HUES6 (cell line): Measurements from ENCODE around the gene MCMBP.
A peak's percentile ranks its signal among the peaks of the same experiment; 100 is the strongest.

Experiments used
- H3K27ac ChIP-seq: 2 replicates; pipeline ENCODE4 v1.7.0; 2013; ENCODE audit warnings: low read depth, mild to moderate bottlenecking, low read length, inconsistent platforms
- H3K27me3 ChIP-seq: 2 replicates; pipeline ENCODE4 v1.6.1; 2013; ENCODE audit warnings: low read length; ENCODE audit not compliant: control insufficient read depth, insufficient read depth
- H3K36me3 ChIP-seq: 2 replicates; pipeline ENCODE4 v1.6.1; 2013; ENCODE audit warnings: low read length; ENCODE audit not compliant: control insufficient read depth, insufficient read depth
- H3K4me1 ChIP-seq: 2 replicates; pipeline ENCODE4 v1.6.1; 2013; ENCODE audit warnings: low read length; ENCODE audit not compliant: control insufficient read depth, insufficient read depth
- H3K4me3 ChIP-seq: 2 replicates; pipeline ENCODE4 v1.5.1; 2013; ENCODE audit warnings: low read depth, low read length
- H3K9ac ChIP-seq: one replicate; pipeline ENCODE4 v1.6.1; 2013; ENCODE audit warnings: mild to moderate bottlenecking, low read length
- H3K9me3 ChIP-seq: 2 replicates; pipeline ENCODE4 v1.6.1; 2013; ENCODE audit warnings: low read depth, low read length; ENCODE audit not compliant: control insufficient read depth, insufficient read depth

The MCMBP gene

DNA sequence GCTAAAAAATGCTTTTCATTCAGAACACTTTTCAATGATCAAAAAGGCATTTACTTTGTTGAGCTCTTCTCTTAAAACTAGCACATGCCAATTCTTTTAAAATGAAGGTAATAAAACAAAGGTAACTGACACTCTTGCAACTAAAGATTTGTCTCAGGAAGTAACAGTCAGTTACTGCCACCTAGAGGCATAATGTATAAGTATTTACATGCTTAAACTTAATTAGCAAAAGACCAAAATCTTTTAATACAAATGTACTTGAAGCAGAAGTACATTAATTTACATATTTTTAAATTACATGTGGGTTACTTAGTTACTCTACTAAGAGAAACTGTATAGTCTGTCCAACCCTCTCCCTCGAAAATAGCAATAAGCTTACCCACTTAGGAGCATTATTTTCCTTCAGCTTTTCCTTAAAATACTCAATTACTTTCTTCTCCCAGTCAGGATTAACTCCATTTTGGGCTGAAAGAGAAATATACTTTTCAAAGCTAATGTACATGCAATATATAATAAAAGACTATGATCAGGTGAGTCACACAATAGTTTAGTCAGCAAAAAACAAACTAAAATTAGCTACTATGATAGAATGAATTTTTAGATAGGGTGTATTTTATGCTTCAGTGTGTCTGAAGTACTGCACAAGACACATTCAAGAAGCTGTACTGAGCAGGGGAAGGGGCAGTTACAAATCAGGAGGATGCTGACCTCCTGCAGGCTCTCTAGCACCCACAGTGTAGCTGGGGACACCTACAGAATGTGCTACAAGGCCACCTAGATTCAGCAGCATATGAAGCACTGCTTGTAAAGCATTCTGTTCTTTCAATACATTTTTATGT lies 13.0 kb downstream of the MCMBP start:
- no peak overlapping the region for H3K9ac ChIP-seq
- H3K27me3 ChIP-seq: no peaks in the 10 kb centered on the region
- H3K27ac ChIP-seq: no peak overlapping the region
- H3K36me3 ChIP-seq: peaks cover 29% of the 10 kb centered on the region
- H3K9me3 ChIP-seq: peaks cover 7% of the 10 kb centered on the region; the same call in 1 of the 2 replicates
- H3K4me1 ChIP-seq: peaks cover 17% of the 10 kb centered on the region
- no peak overlapping the region for H3K4me3 ChIP-seq

GRCh38 chr10:119858063-119858462 lies 14.6 kb downstream of the MCMBP start:
- Histone ChIP-seq H3K9me3 (no peaks in the 10 kb centered on the region), H3K4me1 (peaks cover 17% of the 10 kb centered on the region), H3K27ac (no peak overlapping the region), H3K4me3 (no peak overlapping the region), H3K27me3 (no peaks in the 10 kb centered on the region), H3K9ac (no peak overlapping the region), H3K36me3 (peaks cover 40% of the 10 kb centered on the region)

- Histone ChIP-seq H3K4me3 (no peak overlapping the region), H3K9me3 (no peaks in the 10 kb centered on the region), H3K9ac (no peak overlapping the region), H3K36me3 (peaks cover 79% of the 10 kb centered on the region), H3K27me3 (no peaks in the 10 kb centered on the region), H3K27ac (no peak overlapping the region), H3K4me1 (peaks cover 6% of the 10 kb centered on the region)
These were observed 19.1 kb downstream of the MCMBP start for GRCh38 chr10:119853574-119853973.

DNA sequence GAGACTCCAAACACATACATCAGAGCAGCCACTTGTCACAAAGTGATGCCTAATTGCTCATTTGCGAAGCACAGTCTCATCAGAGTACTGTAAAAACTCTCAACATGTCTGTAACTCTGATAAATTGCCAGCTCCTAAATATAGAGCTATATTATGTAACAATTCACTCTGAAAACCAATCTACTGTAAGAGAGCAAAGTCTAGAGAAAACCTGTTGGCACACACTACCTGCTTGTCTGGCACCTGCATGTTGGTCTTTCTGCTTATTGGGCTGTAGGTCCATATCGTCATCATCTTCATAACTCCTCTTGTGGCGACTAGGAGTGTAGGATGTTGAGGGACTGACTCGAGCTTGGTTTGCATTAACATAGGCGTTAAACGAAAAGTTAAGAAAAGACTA lies 19.8 kb downstream of the MCMBP start:
- Histone ChIP-seq H3K27ac (no peak overlapping the region), H3K9ac (no peak overlapping the region), H3K9me3 (no peaks in the 10 kb centered on the region), H3K27me3 (no peaks in the 10 kb centered on the region), H3K4me1 (peaks cover 6% of the 10 kb centered on the region), H3K4me3 (no peak overlapping the region), H3K36me3 (peaks cover 80% of the 10 kb centered on the region)

DNA sequence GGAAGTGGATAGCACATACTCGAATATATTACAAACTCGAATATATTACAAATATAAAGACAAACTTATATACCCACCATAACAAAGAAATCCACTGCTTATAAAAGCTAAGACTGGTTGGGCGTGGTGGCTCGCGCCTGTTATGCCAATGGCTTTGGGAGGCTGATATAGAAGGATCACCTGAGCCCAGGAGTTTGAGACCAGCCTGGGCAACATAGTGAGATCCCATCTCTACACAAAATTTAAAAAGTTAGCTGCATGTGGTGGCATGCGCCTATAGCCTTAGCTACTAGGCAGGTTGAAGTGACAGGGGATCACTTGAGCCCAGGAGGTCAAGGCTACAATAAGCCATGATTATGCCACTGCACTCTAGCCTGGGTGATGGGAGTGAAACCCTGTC lies 20.4 kb downstream of the MCMBP start:
- no peaks in the 10 kb centered on the region for H3K9me3 ChIP-seq
- no peak overlapping the region for H3K27ac ChIP-seq
- peaks cover 6% of the 10 kb centered on the region for H3K4me1 ChIP-seq
- H3K36me3 ChIP-seq: peaks cover 81% of the 10 kb centered on the region
- H3K4me3 ChIP-seq: no peak overlapping the region
- no peaks in the 10 kb centered on the region for H3K27me3 ChIP-seq
- H3K9ac ChIP-seq: no peak overlapping the region

DNA sequence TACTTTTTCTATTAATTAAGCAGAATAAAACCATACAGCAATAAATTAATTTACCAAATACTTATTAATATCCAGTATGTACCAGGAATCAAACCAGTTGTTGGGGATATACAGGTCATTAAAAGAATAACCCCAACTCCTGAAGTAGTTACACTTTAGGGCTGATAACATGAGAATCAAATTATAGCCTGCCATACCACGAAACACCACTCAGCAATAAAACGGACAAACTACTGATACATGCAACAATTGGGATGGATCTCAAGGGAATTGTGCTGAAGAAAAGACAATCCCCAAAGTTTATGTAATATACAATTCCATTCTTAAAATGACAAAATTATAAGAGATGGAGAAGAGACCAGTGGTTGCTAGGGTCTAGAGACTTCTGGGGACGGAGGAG lies 22.7 kb downstream of the MCMBP start:
- Histone ChIP-seq H3K9ac (no peak overlapping the region), H3K9me3 (no peaks in the 10 kb centered on the region), H3K27me3 (no peaks in the 10 kb centered on the region), H3K4me3 (no peak overlapping the region), H3K27ac (peak overlapping the region; percentile 89; the same call in 1 of the 2 replicates), H3K36me3 (peaks cover 88% of the 10 kb centered on the region), H3K4me1 (peaks cover 6% of the 10 kb centered on the region)

DNA sequence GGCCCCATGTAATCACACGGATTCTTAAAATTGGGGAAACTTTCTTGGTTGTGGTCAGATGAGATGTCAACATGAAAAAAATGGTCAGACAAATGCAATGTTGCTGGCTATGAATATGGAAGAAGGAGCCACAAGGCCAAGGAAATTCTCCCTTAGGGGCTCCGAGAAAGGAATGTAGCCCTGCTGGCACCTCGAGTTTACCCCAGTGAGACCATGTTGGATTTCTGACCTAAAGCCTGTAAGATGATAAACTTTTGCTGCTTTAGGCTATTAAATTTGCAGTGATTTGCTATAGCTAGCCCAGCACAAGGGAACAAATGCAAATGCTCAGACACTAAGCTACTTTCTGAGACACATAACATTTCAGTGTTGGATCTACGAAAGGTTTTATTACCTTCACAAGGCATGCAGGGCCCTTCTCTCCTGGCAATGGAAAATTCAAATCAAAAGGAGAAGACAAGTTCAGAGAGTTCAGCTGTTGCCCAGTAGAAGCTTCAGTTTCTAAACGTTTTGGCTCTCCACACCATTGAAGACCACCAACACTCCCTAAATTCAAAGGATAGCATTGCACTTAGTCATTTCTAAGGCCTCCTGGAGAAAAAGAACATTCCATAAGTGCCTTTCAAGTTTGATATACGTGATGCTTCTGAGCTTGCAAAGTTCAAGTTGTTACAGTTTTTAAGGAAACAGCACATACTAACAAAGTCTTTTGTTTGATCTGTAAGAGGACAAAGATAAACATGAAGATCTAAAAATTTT lies 23.4 kb downstream of the MCMBP start:
- peak overlapping the region; percentile 61 for H3K9ac ChIP-seq
- H3K27ac ChIP-seq: peak overlapping the region; percentile 89
- peaks cover 93% of the 10 kb centered on the region for H3K36me3 ChIP-seq
- no peak overlapping the region for H3K4me3 ChIP-seq
- no peaks in the 10 kb centered on the region for H3K27me3 ChIP-seq
- peaks cover 6% of the 10 kb centered on the region for H3K4me1 ChIP-seq
- no peaks in the 10 kb centered on the region for H3K9me3 ChIP-seq

- no peaks in the 10 kb centered on the region for H3K27me3 ChIP-seq
- H3K36me3 ChIP-seq: peaks cover 94% of the 10 kb centered on the region
- H3K9ac ChIP-seq: no peak overlapping the region
- H3K27ac ChIP-seq: no peak overlapping the region
- no peaks in the 10 kb centered on the region for H3K9me3 ChIP-seq
- no peak overlapping the region for H3K4me3 ChIP-seq
- H3K4me1 ChIP-seq: peaks cover 6% of the 10 kb centered on the region
These were observed 27.0 kb downstream of the MCMBP start for GRCh38 chr10:119845656-119846055.

- H3K27ac ChIP-seq: no peak overlapping the region
- H3K27me3 ChIP-seq: no peaks in the 10 kb centered on the region
- H3K9me3 ChIP-seq: no peaks in the 10 kb centered on the region
- H3K9ac ChIP-seq: no peak overlapping the region
- H3K4me3 ChIP-seq: no peak overlapping the region
- H3K4me1 ChIP-seq: no peaks in the 10 kb centered on the region
- H3K36me3 ChIP-seq: peaks cover 96% of the 10 kb centered on the region
These were observed 38.5 kb downstream of the MCMBP start for GRCh38 chr10:119834188-119834587.

GRCh38 chr10:119832951-119833350 lies 39.7 kb downstream of the MCMBP start:
- H3K4me3 ChIP-seq: no peak overlapping the region
- H3K9me3 ChIP-seq: no peaks in the 10 kb centered on the region
- H3K9ac ChIP-seq: no peak overlapping the region
- peaks cover 97% of the 10 kb centered on the region for H3K36me3 ChIP-seq
- no peak overlapping the region for H3K27ac ChIP-seq
- no peaks in the 10 kb centered on the region for H3K27me3 ChIP-seq
- H3K4me1 ChIP-seq: no peaks in the 10 kb centered on the region

DNA sequence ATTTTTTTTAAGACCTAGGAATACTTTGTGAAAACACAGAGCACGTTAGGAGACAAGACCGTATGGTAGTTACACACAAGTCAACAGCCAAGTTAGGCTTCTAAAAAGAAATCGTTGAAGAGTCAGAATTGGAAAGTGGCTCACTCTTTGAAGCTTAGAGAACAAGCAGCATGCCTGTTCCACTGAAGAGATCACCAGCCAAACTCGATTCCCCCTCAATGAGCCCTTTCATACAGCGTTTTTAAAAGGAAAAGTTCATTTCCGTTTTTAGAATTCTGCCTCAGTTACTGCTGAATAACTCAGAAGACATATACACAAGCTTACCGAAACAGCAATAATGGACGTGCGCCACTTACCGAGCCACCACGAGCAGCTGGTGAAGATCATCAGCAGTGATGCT lies 41.0 kb downstream of the MCMBP start:
- no peaks in the 10 kb centered on the region for H3K4me1 ChIP-seq
- peaks cover 96% of the 10 kb centered on the region for H3K36me3 ChIP-seq
- no peak overlapping the region for H3K9ac ChIP-seq
- no peak overlapping the region for H3K27ac ChIP-seq
- no peaks in the 10 kb centered on the region for H3K27me3 ChIP-seq
- H3K4me3 ChIP-seq: no peak overlapping the region
- H3K9me3 ChIP-seq: no peaks in the 10 kb centered on the region
